Prostate gland (tissue), 2 donors: ENCODE measurements around the gene CCNI2. TPM values are rescaled to one million over a fixed set of nuclear protein-coding genes. Genes with fewer than 3 reads are reported as not detected.
"Not testable (repeated sequence)": the region's sequence is repeated elsewhere in the genome, so short reads cannot be mapped to it uniquely, and the experiment has no call there.

Experiments
- DNase-seq: peaks from one replicate; pipeline ENCODE4 v3.0.0-alpha.2; 2019; ENCODE audit warnings: low spot score
- H3K27ac ChIP-seq, 2 donors: fragments of 200-600 bp; sonication (generic); 2 replicates each; pipeline ENCODE4 v1.5.1; 2017 to 2019
- H3K27me3 ChIP-seq: fragments of 200-600 bp; sonication (generic); replicated peaks from 2 replicates; pipeline ENCODE4 v1.5.1; 2019; ENCODE audit not compliant: insufficient read depth
- H3K36me3 ChIP-seq, 2 donors: fragments of 200-600 bp; sonication (generic); 1 replicate in 1 of 2; 2 replicates in 1 of 2; pipeline versions ENCODE4 v1.5.1 to v1.8.1; 2017 to 2019
- H3K4me1 ChIP-seq: fragments of 200-600 bp; sonication (generic); replicated peaks from 2 replicates; pipeline ENCODE4 v1.5.1; 2019
- H3K4me3 ChIP-seq, 2 donors: fragments of 200-600 bp; sonication (generic); 2 replicates each; pipeline ENCODE4 v1.5.1; 2017 to 2019
- H3K9me3 ChIP-seq: fragments of 200-600 bp; sonication (generic); 2 replicates; pipeline ENCODE4 v1.5.1; 2017
- POLR2A ChIP-seq: fragments of 450-650 bp; IDR thresholded peaks from one replicate; pipeline ENCODE4 v1.6.1; 2016; ENCODE audit warnings: antibody characterized with exemption, mild to moderate bottlenecking
- POLR2AphosphoS5 ChIP-seq: sonication (generic); formaldehyde crosslinking; IDR thresholded peaks from one replicate; pipeline ENCODE4 v1.6.1; 2017; ENCODE audit warnings: antibody characterized with exemption
- WGBS: methylation state at CpG from one replicate; pipeline ENCODE4 v1.1.5; 2018; 5-methylcytosine and 5-hydroxymethylcytosine counted together
- intact Hi-C: fragments of 100-400 bp; cut with DNase I; formaldehyde crosslinking; loops from one replicate; pipeline ENCODE4 v1.14.2; 2022
- total RNA-seq, 2 donors: library from RNA; depleted of rRNA; stranded (reverse); fragments of >200 nt; gene quantifications; one replicate each; pipeline ENCODE4 v1.1.0, GENCODE V29; 2016
- TF ChIP-seq, protein P1 (sequence below), 4 experiments: fragments of 200-600 bp in 2 of 4; fragments of 450-650 bp in 2 of 4; sonication (generic) in 2 of 4; IDR thresholded peaks; 1 replicate in 3 of 4; 2 replicates in 1 of 4; pipeline ENCODE4 v1.5.1; 2016 to 2019; ENCODE audit warnings: antibody characterized with exemption in 4 of 4, mild to moderate bottlenecking in 2 of 4, moderate library complexity in 2 of 4

The CCNI2 gene
- total RNA-seq, 2 donors from 2014 or later: 5.9 TPM; not detected in 1

DNA sequence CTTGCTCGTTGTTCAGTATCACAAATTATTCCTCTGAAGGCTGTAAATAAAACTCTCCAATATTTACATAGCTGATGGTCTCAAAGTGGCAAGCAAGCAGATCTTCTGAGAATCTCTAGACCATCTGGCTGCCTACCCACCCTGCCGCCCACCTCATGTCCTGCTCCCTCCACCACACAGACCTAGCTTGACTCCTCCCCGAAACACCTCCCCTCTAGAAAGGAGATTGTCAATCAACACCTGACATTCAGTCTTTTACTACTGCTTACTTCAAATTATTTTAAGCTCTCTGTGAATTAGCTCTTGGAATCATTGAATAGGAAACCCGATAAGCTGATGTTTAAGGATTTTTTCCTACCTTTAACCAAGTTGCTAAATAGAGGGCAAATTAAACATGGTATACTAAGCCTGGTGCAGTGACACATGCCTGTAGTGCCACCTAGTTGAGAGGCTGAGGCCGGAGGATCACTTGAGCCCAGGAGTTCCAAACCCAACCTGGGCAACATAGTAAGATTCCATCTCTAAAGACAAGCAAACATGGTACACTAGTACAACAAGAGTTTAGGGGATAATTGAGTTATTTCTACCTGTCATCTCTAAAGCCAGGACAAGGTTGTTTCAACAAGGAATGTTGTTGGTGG is 54.9 kb downstream of the CCNI2 start:
- H3K4me1 ChIP-seq: no peaks in the 10 kb centered on the region
- no peaks in the 10 kb centered on the region for H3K36me3 ChIP-seq
- no peaks in the 10 kb centered on the region for H3K27me3 ChIP-seq
- H3K27ac ChIP-seq: no peak overlapping the region
- DNase-seq: no peak
- no peaks in the 10 kb centered on the region for H3K9me3 ChIP-seq
- 78% methylated on average over 5 of the region's 5 CpGs for WGBS
- intact Hi-C loops: no loop called here
- TF ChIP-seq POLR2AphosphoS5 (no peak), POLR2A (no peak)
- TF ChIP-seq, protein P1, sequence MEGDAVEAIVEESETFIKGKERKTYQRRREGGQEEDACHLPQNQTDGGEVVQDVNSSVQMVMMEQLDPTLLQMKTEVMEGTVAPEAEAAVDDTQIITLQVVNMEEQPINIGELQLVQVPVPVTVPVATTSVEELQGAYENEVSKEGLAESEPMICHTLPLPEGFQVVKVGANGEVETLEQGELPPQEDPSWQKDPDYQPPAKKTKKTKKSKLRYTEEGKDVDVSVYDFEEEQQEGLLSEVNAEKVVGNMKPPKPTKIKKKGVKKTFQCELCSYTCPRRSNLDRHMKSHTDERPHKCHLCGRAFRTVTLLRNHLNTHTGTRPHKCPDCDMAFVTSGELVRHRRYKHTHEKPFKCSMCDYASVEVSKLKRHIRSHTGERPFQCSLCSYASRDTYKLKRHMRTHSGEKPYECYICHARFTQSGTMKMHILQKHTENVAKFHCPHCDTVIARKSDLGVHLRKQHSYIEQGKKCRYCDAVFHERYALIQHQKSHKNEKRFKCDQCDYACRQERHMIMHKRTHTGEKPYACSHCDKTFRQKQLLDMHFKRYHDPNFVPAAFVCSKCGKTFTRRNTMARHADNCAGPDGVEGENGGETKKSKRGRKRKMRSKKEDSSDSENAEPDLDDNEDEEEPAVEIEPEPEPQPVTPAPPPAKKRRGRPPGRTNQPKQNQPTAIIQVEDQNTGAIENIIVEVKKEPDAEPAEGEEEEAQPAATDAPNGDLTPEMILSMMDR (IDR thresholded peaks at IDR 0.05): no peak
- H3K4me3 ChIP-seq: no peak overlapping the region

DNA sequence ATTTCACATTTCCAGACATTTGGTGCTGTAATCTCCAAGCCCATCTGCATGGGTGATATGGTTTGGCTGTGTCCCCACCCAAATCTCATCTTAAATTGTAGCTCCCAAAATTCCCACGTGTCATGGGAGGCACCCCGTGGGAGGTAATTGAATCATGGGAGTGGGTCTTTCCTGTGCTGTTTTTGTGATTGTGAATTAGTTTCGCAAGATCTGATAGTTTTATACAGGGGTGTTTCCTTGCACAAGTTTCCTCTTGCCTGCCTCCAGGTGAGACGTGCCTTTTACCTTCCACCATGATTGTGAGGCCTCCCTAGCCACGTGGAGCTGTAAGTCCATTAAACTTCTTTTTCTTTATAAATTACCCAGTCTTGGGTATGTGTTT is 55.5 kb downstream of the CCNI2 start:
- DNase-seq, H3K36me3 ChIP-seq, H3K27ac ChIP-seq, H3K9me3 ChIP-seq, H3K27me3 ChIP-seq, H3K4me1 ChIP-seq, intact Hi-C loops, H3K4me3 ChIP-seq: not testable (repeated sequence)
- WGBS: 69% methylated on average over 5 of the region's 5 CpGs

Other genes with a start within 250 kb of the CCNI2 start
- not detected for gene IL5, start 203.9 kb upstream of the CCNI2 start, total RNA-seq
- gene RAD50, start 190.4 kb upstream of the CCNI2 start, total RNA-seq: 10 to 100 TPM; 20.2 to 37.0 TPM
- 1 to 10 TPM in 1 of 2 donors, not detected in 1; 2.3 TPM for gene IL13, start 89.3 kb upstream of the CCNI2 start, total RNA-seq
- gene IL4, start 73.4 kb upstream of the CCNI2 start, total RNA-seq: not detected
- gene KIF3A, start 9.9 kb upstream of the CCNI2 start, total RNA-seq: 10 to 100 TPM in 1 of 2 donors, 1 to 10 TPM in 1; 5.9 to 14.0 TPM
- gene SEPTIN8, start 29.8 kb downstream of the CCNI2 start, total RNA-seq: 10 to 100 TPM; 27.7 to 38.5 TPM
- 10 to 100 TPM in 1 of 2 donors, 1 to 10 TPM in 1; 4.1 to 16.7 TPM for gene SOWAHA, start 65.9 kb downstream of the CCNI2 start, total RNA-seq
- 100 to 1,000 TPM in 1 of 2 donors, 10 to 100 TPM in 1; 62.1 to 364 TPM for gene SHROOM1, start 83.2 kb downstream of the CCNI2 start, total RNA-seq
- 1 to 10 TPM in 1 of 2 donors, under 1 TPM in 1; 0.09 to 3.2 TPM for gene GDF9, start 119.0 kb downstream of the CCNI2 start, total RNA-seq
- gene UQCRQ, start 119.2 kb downstream of the CCNI2 start, total RNA-seq: 100 to 1,000 TPM; 201 to 223 TPM
- gene LEAP2, start 126.2 kb downstream of the CCNI2 start, total RNA-seq: 1 to 10 TPM in 1 of 2 donors, under 1 TPM in 1; 0.32 to 1.4 TPM
- 100 to 1,000 TPM in 1 of 2 donors, 10 to 100 TPM in 1; 57.2 to 105 TPM for gene AFF4, start 216.2 kb downstream of the CCNI2 start, total RNA-seq